ENCODE data around the gene EIF4E.
"Not testable (repeated sequence)": the region's sequence is repeated elsewhere in the genome, so short reads cannot be mapped to it uniquely, and the experiment has no call there.

EIF4E gene

GRCh38 chr4:98851806-98852205 lies 77.1 kb downstream of the EIF4E start:
- 67 to 79% methylated on average over 1 to 3 of the region's 3 CpGs for WGBS, 2 experiments
- Histone ChIP-seq H3K27me3 (ENCODE audit: control insufficient read depth, insufficient read depth, low read length, poor library complexity, severe bottlenecking) (no peaks in the 10 kb centered on the region), H3K4me3 (ENCODE audit: insufficient read depth, low read depth, low read length) (no peak overlapping the region), H3K36me3 (ENCODE audit: control insufficient read depth, insufficient read depth, low read length) (no peaks in the 10 kb centered on the region), H3K9me3 (ENCODE audit: control insufficient read depth, low read length) (peaks cover 3% of the 10 kb centered on the region), H3K27ac (ENCODE audit: insufficient read depth, low read depth, low read length, poor library complexity, severe bottlenecking) (no peak overlapping the region), H3K4me1 (ENCODE audit: control insufficient read depth, insufficient read depth, low read length) (no peaks in the 10 kb centered on the region)

DNA sequence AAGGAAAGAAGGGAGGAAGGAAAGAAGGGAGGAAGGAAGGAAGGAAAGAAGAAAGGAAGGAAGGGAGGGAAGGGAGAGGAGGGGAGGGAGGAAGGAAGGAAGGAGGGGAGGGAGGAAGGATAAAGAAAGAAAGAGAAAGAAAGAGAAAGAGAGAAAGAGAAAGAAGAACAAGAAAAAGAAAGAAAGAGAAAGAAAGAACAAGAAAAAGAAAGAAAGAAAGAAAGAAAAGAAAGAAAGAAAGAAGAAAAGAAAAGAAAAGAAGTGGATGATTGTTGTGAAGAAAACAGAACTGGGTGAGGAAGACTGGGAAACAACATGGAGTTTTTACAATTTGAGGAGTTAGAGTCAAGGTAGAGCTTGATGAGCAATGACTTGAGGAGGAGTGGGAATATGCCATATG lies 78.0 kb downstream of the EIF4E start:
- Histone ChIP-seq H3K36me3 (ENCODE audit: control insufficient read depth, insufficient read depth, low read length) (no peaks in the 10 kb centered on the region), H3K27ac (ENCODE audit: insufficient read depth, low read depth, low read length, poor library complexity, severe bottlenecking) (no peak overlapping the region), H3K27me3 (ENCODE audit: control insufficient read depth, insufficient read depth, low read length, poor library complexity, severe bottlenecking) (no peaks in the 10 kb centered on the region), H3K9me3 (ENCODE audit: control insufficient read depth, low read length) (peaks cover 5% of the 10 kb centered on the region), H3K4me1 (ENCODE audit: control insufficient read depth, insufficient read depth, low read length) (no peaks in the 10 kb centered on the region), H3K4me3 (ENCODE audit: insufficient read depth, low read depth, low read length) (no peak overlapping the region)

DNA sequence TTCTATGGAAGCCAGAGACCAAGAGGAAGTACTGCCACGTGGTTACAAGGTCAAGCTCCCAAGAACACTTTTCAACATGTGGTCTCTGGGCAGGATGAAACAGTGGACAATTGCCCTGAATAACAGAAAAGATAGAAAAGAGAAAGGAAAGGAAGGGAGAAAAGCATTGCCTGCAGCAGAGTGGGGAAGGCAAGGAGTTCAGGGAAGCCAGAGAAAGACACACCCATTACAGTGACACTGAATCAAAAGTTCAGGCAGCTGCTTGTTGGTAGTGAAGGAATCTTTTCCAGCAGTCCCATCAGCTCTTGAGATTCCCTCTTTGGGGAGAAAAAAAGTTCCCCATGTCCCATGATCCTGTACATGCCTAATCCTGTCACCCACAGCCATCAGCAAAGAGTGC lies 80.5 kb downstream of the EIF4E start:
- Histone ChIP-seq H3K27me3 (ENCODE audit: control insufficient read depth, insufficient read depth, low read length, poor library complexity, severe bottlenecking) (no peaks in the 10 kb centered on the region), H3K9me3 (ENCODE audit: control insufficient read depth, low read length) (peaks cover 7% of the 10 kb centered on the region), H3K27ac (ENCODE audit: insufficient read depth, low read depth, low read length, poor library complexity, severe bottlenecking) (no peak overlapping the region), H3K4me3 (ENCODE audit: insufficient read depth, low read depth, low read length) (no peak overlapping the region), H3K36me3 (ENCODE audit: control insufficient read depth, insufficient read depth, low read length) (no peaks in the 10 kb centered on the region), H3K4me1 (ENCODE audit: control insufficient read depth, insufficient read depth, low read length) (no peaks in the 10 kb centered on the region)
- 90 to 100% methylated on average over 1 of the region's 1 CpG for WGBS, 2 experiments

- Histone ChIP-seq H3K9me3 (ENCODE audit: control insufficient read depth, low read length) (peaks cover 7% of the 10 kb centered on the region), H3K36me3 (ENCODE audit: control insufficient read depth, insufficient read depth, low read length) (no peaks in the 10 kb centered on the region), H3K4me3 (ENCODE audit: insufficient read depth, low read depth, low read length) (no peak overlapping the region), H3K27ac (ENCODE audit: insufficient read depth, low read depth, low read length, poor library complexity, severe bottlenecking) (no peak overlapping the region), H3K4me1 (ENCODE audit: control insufficient read depth, insufficient read depth, low read length) (no peaks in the 10 kb centered on the region), H3K27me3 (ENCODE audit: control insufficient read depth, insufficient read depth, low read length, poor library complexity, severe bottlenecking) (no peaks in the 10 kb centered on the region)
Observed at GRCh38 chr4:98845960-98846359, 83.0 kb downstream of the EIF4E start.

GRCh38 chr4:98842917-98843316 lies 86.0 kb downstream of the EIF4E start:
- 93 to 94% methylated on average over 11 of the region's 11 CpGs for WGBS, 2 experiments
- not testable (repeated sequence) for H3K9me3 ChIP-seq (ENCODE audit: control insufficient read depth, low read length); H3K27ac ChIP-seq (ENCODE audit: insufficient read depth, low read depth, low read length, poor library complexity, severe bottlenecking); H3K4me1 ChIP-seq (ENCODE audit: control insufficient read depth, insufficient read depth, low read length); H3K4me3 ChIP-seq (ENCODE audit: insufficient read depth, low read depth, low read length); H3K36me3 ChIP-seq (ENCODE audit: control insufficient read depth, insufficient read depth, low read length); H3K27me3 ChIP-seq (ENCODE audit: control insufficient read depth, insufficient read depth, low read length, poor library complexity, severe bottlenecking)

GRCh38 chr4:98838977-98839618 lies 89.8 kb downstream of the EIF4E start:
- Histone ChIP-seq H3K27ac (ENCODE audit: insufficient read depth, low read depth, low read length, poor library complexity, severe bottlenecking) (no peak overlapping the region), H3K4me3 (ENCODE audit: insufficient read depth, low read depth, low read length) (no peak overlapping the region), H3K27me3 (ENCODE audit: control insufficient read depth, insufficient read depth, low read length, poor library complexity, severe bottlenecking) (no peaks in the 10 kb centered on the region), H3K36me3 (ENCODE audit: control insufficient read depth, insufficient read depth, low read length) (no peaks in the 10 kb centered on the region), H3K9me3 (ENCODE audit: control insufficient read depth, low read length) (no peaks in the 10 kb centered on the region), H3K4me1 (ENCODE audit: control insufficient read depth, insufficient read depth, low read length) (no peaks in the 10 kb centered on the region)
- 76 to 82% methylated on average over 5 of the region's 5 CpGs for WGBS, 2 experiments

- H3K36me3 ChIP-seq (ENCODE audit: control insufficient read depth, insufficient read depth, low read length) = no peaks in the 10 kb centered on the region
- no peak overlapping the region for H3K27ac ChIP-seq (ENCODE audit: insufficient read depth, low read depth, low read length, poor library complexity, severe bottlenecking)
- H3K4me3 ChIP-seq (ENCODE audit: insufficient read depth, low read depth, low read length) = no peak overlapping the region
- no peaks in the 10 kb centered on the region for H3K4me1 ChIP-seq (ENCODE audit: control insufficient read depth, insufficient read depth, low read length)
- WGBS, 2 experiments = 96% methylated on average over 4 of the region's 4 CpGs
- H3K9me3 ChIP-seq (ENCODE audit: control insufficient read depth, low read length) = no peaks in the 10 kb centered on the region
- no peaks in the 10 kb centered on the region for H3K27me3 ChIP-seq (ENCODE audit: control insufficient read depth, insufficient read depth, low read length, poor library complexity, severe bottlenecking)
Observed at GRCh38 chr4:98838531-98838930, 90.4 kb downstream of the EIF4E start.

GRCh38 chr4:98833384-98833783 lies 95.5 kb downstream of the EIF4E start:
- no peaks in the 10 kb centered on the region for H3K9me3 ChIP-seq (ENCODE audit: control insufficient read depth, low read length)
- no peaks in the 10 kb centered on the region for H3K4me1 ChIP-seq (ENCODE audit: control insufficient read depth, insufficient read depth, low read length)
- H3K27me3 ChIP-seq (ENCODE audit: control insufficient read depth, insufficient read depth, low read length, poor library complexity, severe bottlenecking) = no peaks in the 10 kb centered on the region
- no peak overlapping the region for H3K4me3 ChIP-seq (ENCODE audit: insufficient read depth, low read depth, low read length)
- no peak overlapping the region for H3K27ac ChIP-seq (ENCODE audit: insufficient read depth, low read depth, low read length, poor library complexity, severe bottlenecking)
- 91% methylated on average over 1 of the region's 1 CpG; no CpG with 5 or more reads in 1 of the 2 experiments for WGBS, 2 experiments
- H3K36me3 ChIP-seq (ENCODE audit: control insufficient read depth, insufficient read depth, low read length) = no peaks in the 10 kb centered on the region

DNA sequence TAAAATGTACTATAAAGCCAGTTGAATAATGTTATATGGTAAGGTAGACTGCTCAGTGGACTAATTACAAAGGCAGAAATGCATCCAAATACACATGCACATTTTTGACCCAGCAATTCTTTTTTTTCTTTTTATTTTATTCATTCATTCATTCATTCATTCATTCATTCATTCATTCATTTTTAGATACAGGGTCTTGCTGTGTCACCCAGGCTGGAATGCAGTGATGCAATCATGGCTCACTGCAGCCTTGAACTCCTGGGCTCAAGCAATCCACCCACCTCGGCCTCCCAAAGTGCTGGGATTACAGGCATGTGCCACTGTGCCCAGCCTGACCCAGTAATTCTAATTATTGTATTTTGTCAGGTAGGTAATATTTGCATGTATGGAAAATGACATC lies 97.9 kb downstream of the EIF4E start:
- H3K27me3 ChIP-seq (ENCODE audit: control insufficient read depth, insufficient read depth, low read length, poor library complexity, severe bottlenecking); H3K4me3 ChIP-seq (ENCODE audit: insufficient read depth, low read depth, low read length); H3K4me1 ChIP-seq (ENCODE audit: control insufficient read depth, insufficient read depth, low read length); H3K9me3 ChIP-seq (ENCODE audit: control insufficient read depth, low read length); H3K27ac ChIP-seq (ENCODE audit: insufficient read depth, low read depth, low read length, poor library complexity, severe bottlenecking); H3K36me3 ChIP-seq (ENCODE audit: control insufficient read depth, insufficient read depth, low read length): not testable (repeated sequence)
- WGBS, 2 experiments = 95% methylated on average over 1 of the region's 1 CpG
